Prostate gland (tissue), 2 donors: ENCODE data around the gene BEND6. TPM values are rescaled to one million over a fixed set of nuclear protein-coding genes. Genes with fewer than 3 reads are reported as not detected.

ENCODE experiments used
- DNase-seq: peaks from one replicate; pipeline ENCODE4 v3.0.0-alpha.2; 2019; ENCODE audit warnings: low spot score
- H3K27ac ChIP-seq, 2 donors: fragments of 200-600 bp; sonication (generic); 2 replicates each; pipeline ENCODE4 v1.5.1; 2017 to 2019
- H3K27me3 ChIP-seq: fragments of 200-600 bp; sonication (generic); replicated peaks from 2 replicates; pipeline ENCODE4 v1.5.1; 2019; ENCODE audit not compliant: insufficient read depth
- H3K36me3 ChIP-seq, 2 donors: fragments of 200-600 bp; sonication (generic); 1 replicate in 1 of 2; 2 replicates in 1 of 2; pipeline versions ENCODE4 v1.5.1 to v1.8.1; 2017 to 2019
- H3K4me1 ChIP-seq: fragments of 200-600 bp; sonication (generic); replicated peaks from 2 replicates; pipeline ENCODE4 v1.5.1; 2019
- H3K4me3 ChIP-seq, 2 donors: fragments of 200-600 bp; sonication (generic); 2 replicates each; pipeline ENCODE4 v1.5.1; 2017 to 2019
- H3K9me3 ChIP-seq: fragments of 200-600 bp; sonication (generic); 2 replicates; pipeline ENCODE4 v1.5.1; 2017
- POLR2A ChIP-seq: fragments of 450-650 bp; IDR thresholded peaks from one replicate; pipeline ENCODE4 v1.6.1; 2016; ENCODE audit warnings: antibody characterized with exemption, mild to moderate bottlenecking
- POLR2AphosphoS5 ChIP-seq: sonication (generic); formaldehyde crosslinking; IDR thresholded peaks from one replicate; pipeline ENCODE4 v1.6.1; 2017; ENCODE audit warnings: antibody characterized with exemption
- intact Hi-C: fragments of 100-400 bp; cut with DNase I; formaldehyde crosslinking; loops from one replicate; pipeline ENCODE4 v1.14.2; 2022
- small RNA-seq, 2 donors: library from RNA; depleted of rRNA; stranded (forward); fragments of <200 nt; gene quantifications; one replicate each; pipeline ENCODE3, GENCODE V24; 2016
- total RNA-seq, 2 donors: library from RNA; depleted of rRNA; stranded (reverse); fragments of >200 nt; gene quantifications; one replicate each; pipeline ENCODE4 v1.1.0, GENCODE V29; 2016
- TF ChIP-seq, protein P1 (sequence below), 4 experiments: fragments of 200-600 bp in 2 of 4; fragments of 450-650 bp in 2 of 4; sonication (generic) in 2 of 4; IDR thresholded peaks; 1 replicate in 3 of 4; 2 replicates in 1 of 4; pipeline ENCODE4 v1.5.1; 2016 to 2019; ENCODE audit warnings: antibody characterized with exemption in 4 of 4, mild to moderate bottlenecking in 2 of 4, moderate library complexity in 2 of 4

Gene BEND6
- total RNA-seq, 2 donors from 2014 or later: 0.32 to 3.2 TPM

DNA sequence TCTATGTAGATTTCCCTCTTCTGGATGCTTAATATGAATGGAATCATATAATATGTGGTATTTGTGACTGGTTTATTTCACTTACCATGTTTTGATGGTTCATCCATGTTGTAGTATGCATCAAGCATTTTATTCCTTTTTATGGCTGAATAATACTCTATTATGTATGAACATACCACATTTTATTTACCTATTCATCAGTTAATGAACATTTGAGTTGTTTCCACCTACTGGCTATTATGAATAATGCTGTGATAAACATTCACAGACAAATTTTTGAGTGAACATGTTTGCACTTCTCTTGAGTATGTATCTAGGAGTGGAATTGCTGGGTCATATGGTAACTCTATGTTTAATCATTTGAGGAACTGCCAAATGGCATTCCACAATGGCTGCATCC, 120.2 kb downstream of the BEND6 start:
- intact Hi-C loops: no loop called here
- Histone ChIP-seq H3K27me3 (no peaks in the 10 kb centered on the region), H3K27ac (no peak overlapping the region), H3K4me1 (no peaks in the 10 kb centered on the region), H3K36me3 (no peaks in the 10 kb centered on the region), H3K9me3 (no peaks in the 10 kb centered on the region), H3K4me3 (no peak overlapping the region)
- no peak for DNase-seq
- TF ChIP-seq, protein P1, sequence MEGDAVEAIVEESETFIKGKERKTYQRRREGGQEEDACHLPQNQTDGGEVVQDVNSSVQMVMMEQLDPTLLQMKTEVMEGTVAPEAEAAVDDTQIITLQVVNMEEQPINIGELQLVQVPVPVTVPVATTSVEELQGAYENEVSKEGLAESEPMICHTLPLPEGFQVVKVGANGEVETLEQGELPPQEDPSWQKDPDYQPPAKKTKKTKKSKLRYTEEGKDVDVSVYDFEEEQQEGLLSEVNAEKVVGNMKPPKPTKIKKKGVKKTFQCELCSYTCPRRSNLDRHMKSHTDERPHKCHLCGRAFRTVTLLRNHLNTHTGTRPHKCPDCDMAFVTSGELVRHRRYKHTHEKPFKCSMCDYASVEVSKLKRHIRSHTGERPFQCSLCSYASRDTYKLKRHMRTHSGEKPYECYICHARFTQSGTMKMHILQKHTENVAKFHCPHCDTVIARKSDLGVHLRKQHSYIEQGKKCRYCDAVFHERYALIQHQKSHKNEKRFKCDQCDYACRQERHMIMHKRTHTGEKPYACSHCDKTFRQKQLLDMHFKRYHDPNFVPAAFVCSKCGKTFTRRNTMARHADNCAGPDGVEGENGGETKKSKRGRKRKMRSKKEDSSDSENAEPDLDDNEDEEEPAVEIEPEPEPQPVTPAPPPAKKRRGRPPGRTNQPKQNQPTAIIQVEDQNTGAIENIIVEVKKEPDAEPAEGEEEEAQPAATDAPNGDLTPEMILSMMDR (IDR thresholded peaks at IDR 0.05): no peak
- TF ChIP-seq POLR2A (no peak), POLR2AphosphoS5 (no peak)

Small RNA genes within 50 kb of the gene (small RNA-seq; reads per million reads assigned to genes)
- gene FTH1P15 (0 reads per million in 2 donors), gene RNU6-626P (0 reads per million in 2 donors)

Other genes starting within 250 kb of the BEND6 start
- gene KIAA1586, start 91.6 kb downstream of the BEND6 start, total RNA-seq: 1 to 10 TPM; 7.8 to 9.2 TPM
- 10 to 100 TPM; 32.3 to 68.6 TPM for gene ZNF451, start 135.1 kb downstream of the BEND6 start, total RNA-seq
- 1 to 10 TPM; 5.4 to 6.8 TPM for gene BAG2, start 217.2 kb downstream of the BEND6 start, total RNA-seq